HG02642 (cell line): ENCODE data around the gene FNDC11.
A peak's percentile ranks its signal among the peaks of the same experiment; 100 is the strongest.
"Not testable (repeated sequence)": the region's sequence is repeated elsewhere in the genome, so short reads cannot be mapped to it uniquely, and the experiment has no call there.

Source experiments
- ATAC-seq: cut with Tn5 transposase; IDR thresholded peaks from one replicate; pipeline ENCODE4 v1.9.1; 2021; ENCODE audit warnings: mild to moderate bottlenecking; ENCODE audit not compliant: unreplicated experiment, poor library complexity

FNDC11 gene, protein sequence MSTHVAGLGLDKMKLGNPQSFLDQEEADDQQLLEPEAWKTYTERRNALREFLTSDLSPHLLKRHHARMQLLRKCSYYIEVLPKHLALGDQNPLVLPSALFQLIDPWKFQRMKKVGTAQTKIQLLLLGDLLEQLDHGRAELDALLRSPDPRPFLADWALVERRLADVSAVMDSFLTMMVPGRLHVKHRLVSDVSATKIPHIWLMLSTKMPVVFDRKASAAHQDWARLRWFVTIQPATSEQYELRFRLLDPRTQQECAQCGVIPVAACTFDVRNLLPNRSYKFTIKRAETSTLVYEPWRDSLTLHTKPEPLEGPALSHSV

DNA sequence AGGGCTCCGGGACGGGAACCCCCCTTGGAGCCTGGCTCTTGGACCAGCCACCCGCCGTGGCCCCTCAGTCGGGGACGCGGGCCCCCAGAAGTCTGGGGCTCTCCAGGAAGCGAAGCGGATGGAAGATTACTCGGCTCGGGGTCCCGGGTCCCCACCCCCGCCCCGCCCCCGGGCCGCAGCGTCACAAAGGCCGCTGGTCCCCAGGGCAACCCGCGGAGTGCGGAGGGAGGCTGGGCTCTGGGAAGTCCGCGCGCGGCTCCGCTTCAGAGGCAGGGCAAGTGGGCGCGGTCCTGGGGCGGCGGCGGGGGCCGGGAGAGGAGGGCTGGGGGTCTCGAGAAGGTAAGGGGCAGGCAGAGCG, at the start of gene FNDC11:
Gene FNDC11, plus strand, starts transcription at position 227 of the 358 bp plus-strand sequence. CDS start 1,505 bp downstream, outside the sequence.
- ATAC-seq: peak; percentile 24

DNA sequence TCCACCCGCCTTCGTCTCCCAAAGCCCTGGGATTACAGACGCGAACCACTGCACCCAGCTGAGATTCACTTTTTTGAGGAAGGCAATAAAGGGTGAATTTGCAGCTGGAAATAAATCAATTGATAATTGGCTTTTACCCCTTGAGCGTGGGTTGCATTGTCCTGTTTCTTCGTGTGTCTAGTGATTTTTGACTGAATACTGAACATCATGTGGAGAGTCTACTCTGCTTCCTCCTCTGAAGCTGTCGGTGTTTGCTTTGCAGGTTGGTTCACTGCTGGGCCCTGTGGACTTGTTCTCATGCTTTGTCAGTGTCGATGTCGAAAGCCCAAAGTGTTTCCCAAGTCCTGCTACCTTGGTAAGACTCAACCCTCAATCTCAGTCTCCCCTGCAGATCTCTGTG, 49.3 kb upstream of the FNDC11 start:
- ATAC-seq: no peak

DNA sequence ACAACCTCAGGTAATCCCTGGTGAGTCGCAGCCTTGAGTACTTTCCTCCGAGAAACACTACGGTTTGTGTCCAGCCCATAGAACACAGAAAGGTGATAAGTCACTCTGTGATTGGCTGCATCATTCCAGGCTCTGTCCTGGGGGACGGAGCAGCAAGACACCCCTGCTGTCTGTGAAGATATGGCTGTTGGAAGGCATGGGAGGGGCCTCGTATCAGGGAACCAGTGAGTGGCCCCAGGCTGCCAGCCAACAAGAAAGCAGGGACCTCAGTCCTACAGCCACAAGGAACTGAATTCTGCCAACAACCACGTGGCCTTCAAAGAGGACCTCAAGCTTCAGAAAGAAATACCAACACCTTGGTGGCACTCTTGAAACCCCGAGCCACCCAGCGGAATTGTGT, 48.7 kb upstream of the FNDC11 start:
- ATAC-seq: no peak

DNA sequence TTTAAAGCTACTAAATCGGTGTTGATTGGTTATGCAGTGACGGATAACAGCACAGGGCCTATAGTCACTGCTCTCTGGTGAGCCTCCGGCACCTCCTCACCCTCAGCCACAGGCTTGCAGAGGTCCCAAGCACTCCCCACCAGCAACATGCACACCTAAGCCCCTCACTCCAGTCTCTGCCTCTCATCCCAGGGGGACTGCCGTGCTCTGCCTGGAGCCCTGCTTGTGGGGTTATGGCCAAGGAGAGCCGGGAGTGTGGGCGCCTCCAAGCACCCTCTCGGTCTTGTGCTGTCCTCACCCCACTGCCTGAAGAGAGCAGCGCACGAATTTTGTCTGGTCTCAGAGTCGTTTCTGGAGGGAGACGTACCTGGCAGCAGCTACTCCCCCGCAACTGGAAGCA, 48.2 kb upstream of the FNDC11 start:
- ATAC-seq: no peak

DNA sequence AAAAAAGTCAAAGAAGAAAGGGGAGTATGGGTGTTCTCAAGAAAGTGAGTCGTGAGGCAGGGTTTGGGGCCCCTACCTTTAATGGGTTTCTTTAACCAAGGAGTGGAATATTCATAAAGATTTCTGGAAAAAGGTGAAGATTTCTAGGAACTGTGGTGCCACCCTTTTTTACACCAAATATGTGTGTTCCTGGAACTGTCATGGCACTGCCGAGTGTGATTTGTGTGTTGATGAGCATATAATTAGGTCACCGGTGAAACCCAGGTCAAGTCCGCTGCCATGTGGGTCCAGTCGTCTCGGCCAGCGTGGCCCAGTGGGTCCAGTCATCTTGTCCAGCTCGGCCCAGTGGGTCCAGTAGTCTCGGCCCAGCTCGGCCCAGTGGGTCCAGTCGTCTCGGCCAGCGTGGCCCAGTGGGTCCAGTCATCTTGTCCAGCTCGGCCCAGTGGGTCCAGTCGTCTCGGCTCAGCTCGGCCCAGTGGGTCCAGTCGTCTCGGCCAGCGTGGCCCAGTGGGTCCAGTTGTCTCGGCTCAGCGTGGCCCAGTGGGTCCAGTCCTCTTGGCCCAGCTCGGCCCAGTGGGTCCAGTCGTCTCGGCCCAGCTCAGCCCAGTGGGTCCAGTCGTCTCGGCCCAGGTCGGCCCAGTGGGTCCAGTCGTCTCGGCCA, 46.7 kb upstream of the FNDC11 start:
- no peak for ATAC-seq

DNA sequence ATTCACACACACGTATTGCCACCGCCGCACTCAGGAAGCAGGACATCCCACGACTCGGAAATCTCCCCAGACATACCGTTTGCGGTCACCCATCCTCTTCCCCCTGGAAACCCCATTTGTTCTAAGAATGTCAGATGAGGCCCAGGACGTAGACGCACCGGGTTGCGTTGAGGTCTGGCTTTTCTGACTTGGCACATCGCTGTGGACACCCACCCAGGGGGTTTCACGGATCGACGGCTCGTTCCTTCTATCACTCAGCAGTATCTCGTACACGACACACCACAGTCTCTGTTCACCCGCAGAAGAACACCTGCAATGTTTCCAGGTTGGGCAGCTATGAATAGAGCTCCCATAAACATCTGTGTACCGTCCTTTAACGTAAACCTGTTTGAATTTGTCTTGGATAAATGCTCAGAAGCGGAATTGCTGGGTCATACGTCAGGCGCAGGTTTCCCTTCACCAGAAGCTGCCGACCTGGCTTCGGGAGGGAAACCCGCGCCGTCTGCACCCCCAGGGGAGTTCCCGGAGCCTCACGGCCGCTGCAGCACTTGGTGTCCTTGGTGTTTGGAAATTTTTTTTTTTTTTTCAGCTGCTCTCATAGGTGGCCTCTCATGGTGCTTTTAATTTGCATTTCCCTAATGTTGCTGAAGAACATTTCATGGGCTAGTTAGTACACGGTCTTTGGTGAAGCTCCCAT, 45.7 kb upstream of the FNDC11 start:
- ATAC-seq: no peak

DNA sequence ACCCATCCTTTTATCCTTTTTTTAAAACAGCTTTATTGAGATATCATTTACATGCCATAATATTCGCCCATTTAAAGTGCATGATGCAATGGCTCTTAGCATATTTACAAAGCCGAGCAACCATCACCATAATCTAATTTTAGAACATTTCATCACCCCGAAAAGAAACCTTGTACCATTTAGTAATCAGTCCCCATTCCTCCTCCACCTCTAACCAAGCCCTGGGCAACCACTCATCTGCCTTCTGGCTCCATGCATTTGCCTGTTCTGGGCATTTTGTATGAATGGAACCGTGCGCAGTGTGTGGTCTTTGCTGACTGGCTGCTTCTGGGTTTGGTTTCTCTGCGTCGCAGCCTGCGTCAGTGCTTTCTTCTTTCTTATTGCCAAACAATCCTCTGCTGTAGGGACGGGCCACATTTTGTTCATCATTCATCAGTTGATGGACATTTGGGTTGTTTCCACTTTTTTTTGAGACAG, 44.8 kb upstream of the FNDC11 start:
- no peak for ATAC-seq

DNA sequence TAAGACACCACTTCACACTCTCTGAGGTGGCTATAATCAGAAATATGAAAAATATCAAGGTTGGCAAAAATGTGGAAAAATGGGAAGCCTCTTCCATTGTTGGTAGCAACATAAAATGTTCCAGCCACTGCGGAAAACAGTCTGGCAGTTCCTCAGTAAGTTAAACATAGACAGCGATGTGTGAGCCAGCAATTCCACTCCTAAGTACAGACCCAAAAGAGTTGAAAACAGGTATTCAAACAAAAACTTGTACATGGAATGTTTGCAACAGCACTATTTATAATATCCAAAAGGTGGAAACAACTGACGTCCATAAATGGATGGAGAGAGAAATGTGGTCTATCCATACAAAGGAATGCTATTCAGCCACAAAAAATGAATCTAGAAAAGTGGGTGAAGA, 40.8 kb upstream of the FNDC11 start:
- no peak for ATAC-seq

DNA sequence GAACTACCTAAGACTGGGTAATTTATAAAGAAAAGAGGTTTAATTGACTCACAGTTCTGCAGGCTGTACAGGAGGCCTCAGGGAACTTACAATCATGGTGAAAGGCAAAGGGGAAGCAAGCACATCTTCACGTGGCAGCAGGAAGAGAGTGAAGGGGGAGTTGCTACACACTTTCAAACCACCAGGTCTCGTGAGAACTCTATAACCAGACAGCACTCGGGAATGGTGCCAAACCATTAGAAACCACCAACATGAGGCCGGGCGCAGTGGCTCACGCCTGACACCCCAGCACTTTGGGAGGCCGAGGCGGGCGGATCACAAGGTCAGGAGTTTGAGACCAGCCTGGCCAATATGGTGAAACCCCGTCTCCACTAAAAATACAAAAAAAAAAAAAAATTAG, 39.4 kb upstream of the FNDC11 start:
- not testable (repeated sequence) for ATAC-seq

DNA sequence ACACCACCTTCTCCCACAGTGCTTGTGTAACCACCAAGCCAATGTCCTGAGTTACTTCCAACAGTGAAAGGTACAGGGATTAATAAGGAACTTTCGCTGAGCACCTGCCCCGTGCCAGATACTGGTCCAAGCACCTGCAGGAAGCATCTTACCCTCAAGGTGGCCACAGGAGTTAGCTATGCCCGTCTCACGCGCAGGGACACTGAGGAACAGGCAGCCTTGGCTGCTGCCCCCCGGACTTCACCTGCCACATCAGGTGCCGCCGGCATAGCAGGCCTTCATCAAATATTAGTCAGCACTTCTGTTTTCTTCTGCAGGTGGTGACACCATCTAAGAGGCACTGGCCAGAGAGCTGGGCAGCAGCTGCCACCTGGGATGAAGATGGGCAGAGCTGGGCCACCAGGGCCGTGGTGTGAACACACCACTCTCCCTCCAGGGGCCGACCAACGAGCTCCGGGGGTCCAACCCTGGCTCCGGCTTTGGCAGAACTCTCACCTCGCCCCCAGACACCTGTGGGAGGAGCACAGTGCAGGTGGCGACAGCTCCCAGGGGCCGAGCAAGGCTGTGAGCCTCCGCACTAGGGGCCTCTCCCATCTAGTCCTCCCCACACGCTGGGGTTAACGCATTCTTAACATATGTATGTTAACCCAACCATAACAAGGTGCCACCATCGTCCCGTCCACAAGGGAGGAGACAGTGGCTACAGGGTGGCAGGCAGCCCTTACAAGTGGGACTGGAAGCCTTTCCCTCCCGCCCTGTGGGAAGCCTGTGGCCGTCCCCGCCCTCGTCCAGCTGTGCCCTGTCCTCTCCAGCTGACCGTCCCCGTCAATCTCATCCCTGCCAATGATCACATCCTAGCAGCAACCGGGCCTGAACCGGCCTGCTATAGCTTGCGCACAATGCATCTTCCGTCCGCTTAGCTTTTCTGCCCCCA, 36.3 kb upstream of the FNDC11 start:
- ATAC-seq: no peak

DNA sequence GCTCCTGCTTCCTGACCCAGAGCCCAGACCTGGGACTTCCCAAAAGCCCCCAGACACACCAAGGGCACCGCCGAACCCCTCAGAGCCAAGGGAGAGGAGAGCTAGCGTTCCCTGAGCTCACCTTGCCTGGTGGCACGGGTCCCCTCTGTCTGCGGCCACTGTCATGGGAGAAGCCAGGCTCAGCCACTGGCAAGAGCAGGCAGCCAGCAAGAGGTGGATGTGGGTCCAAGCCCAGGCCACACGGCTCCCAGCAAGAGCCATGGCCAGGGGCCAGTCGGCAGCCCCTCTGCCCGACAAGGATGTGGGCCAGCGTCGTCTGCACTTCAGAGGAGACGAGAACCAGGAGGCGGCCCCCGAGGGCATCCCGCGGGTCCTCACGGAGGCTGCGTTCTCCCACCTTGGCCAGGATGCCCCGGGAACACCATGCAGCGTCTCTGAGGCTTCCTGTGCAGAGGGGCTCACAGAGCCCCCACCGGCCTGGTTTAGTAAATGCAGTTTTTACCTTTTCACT, 35.6 kb upstream of the FNDC11 start:
- no peak for ATAC-seq

DNA sequence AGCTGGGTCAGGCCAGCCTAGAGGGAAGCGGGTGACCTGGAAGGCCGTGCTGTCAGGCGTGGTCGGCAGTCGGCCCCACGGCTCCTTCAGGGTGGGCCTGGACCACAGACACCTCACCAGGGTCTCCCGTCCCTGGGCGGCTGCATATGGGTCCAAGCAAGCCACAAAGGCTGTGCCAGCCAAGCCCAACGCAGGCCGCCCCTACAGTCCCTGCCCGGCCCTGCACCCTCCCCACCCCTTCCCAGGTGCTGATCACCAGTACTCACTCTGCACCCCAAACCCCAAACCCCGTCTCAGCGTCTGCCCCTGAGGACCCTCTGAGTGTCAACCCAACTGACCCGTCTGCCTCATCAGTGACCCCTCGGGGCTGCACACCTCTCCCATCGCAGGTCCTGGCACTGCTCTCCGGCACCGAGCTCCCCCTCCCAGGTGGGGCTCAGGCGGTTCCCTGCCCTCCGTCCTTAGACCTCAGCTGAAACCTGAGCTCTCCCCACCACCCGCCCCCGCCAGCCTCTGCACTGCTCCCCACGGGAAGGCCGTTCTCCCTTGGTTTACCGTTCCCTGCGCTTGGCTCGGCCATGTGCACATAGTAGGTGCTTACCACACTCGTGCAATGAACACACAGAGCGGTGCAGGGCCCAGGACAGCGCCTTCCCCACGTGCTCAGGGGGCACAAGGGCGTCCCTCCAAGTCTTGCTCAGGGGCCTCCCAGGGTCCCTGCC, 34.9 kb upstream of the FNDC11 start:
- no peak for ATAC-seq

DNA sequence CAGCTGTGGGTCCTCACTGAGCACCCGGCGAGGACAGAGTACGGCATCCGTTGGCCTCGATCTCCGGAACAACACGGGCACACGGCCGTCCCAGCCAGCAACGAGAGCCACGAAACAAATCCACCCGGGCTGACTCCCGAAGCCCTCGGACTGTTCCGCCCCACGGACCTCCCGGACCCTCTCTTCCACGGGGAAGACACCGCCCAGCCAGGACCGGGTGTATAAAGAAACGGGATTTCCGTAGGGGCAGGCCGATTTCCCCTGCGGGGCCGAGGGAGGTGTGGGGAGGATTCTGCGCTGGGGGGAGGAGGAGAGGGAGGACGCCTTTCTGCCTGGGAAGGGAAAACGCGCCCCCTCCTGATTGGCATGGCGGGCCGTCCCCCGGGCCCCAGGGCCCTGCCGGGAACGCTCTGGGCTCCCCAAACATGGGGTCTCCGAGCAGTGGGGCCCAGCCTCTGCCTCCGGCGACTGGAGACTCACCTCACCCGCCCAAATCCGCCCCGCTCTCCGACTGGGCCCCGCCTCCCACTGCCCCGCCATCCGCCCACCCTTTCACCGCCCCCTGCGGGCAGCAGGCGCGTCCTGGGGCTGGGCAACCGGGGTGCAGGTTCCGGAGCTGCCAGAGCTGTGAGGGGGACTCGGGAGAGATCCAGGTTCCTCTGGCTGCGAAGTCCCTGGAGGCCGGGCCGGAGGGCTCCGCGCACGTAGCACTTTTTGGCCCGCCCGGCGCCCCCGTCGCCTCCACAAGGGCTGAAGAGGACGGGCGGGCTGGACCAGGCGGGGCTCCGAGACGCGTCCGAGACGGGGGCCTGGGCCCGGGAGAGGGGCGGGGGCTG, 34.1 kb upstream of the FNDC11 start:
- ATAC-seq: peak; percentile 37

DNA sequence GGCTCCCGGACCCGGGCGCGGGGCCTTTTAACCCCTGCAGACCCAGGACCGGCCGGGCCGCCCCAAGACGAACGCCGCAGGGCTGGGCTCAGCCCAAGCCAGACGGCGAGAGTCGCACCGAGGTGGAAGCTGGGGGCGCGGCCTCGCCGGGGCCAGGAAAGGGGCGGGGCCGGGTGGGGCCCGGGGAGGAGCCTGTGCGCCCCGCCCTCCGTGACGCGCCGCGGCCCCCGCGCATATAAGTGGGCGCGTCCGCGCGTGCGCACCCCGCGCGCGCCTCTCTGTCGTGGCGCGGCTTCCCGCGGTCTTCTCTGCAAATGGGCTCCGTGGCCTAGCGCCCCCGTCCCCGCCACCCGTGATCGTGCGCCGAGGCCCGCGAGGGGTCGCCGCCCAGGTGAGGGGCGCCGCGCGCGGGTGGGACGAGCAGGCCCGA, 33.4 kb upstream of the FNDC11 start, which contains the start of gene PPDPF:
Gene PPDPF, plus strand, starts transcription at position 262 of the 430 bp plus-strand sequence. CDS start 544 bp downstream, outside the sequence.
- ATAC-seq: peak; percentile 76

DNA sequence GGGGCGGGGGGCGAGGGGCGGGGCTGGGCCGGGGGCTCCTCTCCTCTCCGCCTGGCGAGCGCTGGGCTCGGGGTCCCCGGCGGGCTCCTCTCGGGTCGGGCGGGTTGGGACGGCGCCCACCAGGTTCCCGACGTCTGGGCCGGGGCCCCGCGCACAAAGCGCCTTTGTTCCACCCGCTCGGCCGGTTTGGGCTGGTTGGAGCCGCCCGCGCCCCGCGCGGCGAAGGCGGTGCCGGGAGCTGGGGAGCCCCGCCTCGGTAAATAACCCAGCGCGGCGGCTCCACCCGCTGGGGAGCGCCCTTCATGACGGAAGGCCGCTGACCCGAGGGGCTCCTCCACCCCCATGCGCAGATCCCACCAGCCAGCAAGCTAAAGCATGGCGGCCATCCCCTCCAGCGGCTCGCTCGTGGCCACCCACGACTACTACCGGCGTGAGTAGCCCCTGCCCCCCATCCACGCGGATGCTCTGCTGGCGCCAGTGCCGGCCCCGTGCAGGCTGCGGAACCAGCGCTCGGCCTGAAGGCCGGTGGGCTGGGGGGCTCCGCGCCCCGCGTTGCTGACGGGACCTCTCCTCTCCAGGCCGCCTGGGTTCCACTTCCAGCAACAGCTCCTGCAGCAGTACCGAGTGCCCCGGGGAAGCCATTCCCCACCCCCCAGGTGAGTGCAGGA, 32.9 kb upstream of the FNDC11 start:
- peak; percentile 38 for ATAC-seq

DNA sequence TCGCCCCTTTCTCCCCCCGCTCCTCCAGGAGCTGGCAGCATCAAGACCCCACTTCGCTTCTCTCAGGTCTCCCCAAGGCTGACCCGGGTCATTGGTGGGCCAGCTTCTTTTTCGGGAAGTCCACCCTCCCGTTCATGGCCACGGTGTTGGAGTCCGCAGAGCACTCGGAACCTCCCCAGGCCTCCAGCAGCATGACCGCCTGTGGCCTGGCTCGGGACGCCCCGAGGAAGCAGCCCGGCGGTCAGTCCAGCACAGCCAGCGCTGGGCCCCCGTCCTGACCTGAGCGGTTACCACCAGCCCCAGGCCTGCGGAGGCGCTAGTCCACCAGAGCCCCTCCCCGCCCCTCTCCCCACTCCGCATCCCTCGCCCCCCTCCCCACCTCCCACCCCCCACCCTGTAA, 32.4 kb upstream of the FNDC11 start:
- ATAC-seq: no peak

DNA sequence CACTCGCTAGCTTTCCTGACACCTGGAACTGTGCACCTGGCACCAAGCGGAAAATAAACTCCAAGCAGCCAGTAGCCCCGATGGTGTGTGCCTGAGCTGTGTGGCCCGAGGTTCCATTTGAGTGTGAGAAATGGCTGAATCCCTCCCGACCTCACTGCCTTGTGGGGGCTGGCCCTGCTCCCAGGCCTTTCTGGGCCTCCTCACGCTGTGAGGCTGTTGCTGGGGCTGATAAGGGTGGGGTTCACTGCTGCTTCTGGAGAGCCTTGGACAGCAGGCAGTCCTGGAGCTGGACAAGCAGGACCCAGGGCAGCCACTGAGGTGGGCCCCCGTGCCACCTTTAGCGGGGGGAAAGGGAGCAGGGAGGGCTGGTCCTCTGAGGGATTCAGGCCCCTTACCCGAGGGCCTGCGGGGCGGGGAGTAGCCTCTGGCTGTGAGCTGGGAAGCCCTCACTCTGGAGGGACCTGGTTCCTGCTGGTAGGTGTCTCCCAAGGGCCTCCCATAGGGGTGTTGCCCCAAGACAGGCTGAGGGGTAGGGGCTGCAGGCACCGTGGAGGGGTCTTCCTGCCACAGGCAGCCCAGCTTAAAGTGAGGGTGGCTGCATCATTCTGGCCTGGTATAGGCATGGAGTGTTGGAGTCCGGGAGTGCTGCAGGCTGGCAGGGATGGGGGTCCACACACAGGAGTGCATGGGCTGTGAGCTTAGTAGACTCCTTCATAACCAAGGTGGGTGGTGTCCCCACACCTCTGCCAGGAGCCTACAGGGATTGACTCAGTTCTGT, 31.7 kb upstream of the FNDC11 start:
- ATAC-seq: no peak
